ENCODE results near the gene SP140L.

- TF ChIP-seq, protein P1, sequence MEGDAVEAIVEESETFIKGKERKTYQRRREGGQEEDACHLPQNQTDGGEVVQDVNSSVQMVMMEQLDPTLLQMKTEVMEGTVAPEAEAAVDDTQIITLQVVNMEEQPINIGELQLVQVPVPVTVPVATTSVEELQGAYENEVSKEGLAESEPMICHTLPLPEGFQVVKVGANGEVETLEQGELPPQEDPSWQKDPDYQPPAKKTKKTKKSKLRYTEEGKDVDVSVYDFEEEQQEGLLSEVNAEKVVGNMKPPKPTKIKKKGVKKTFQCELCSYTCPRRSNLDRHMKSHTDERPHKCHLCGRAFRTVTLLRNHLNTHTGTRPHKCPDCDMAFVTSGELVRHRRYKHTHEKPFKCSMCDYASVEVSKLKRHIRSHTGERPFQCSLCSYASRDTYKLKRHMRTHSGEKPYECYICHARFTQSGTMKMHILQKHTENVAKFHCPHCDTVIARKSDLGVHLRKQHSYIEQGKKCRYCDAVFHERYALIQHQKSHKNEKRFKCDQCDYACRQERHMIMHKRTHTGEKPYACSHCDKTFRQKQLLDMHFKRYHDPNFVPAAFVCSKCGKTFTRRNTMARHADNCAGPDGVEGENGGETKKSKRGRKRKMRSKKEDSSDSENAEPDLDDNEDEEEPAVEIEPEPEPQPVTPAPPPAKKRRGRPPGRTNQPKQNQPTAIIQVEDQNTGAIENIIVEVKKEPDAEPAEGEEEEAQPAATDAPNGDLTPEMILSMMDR (IDR thresholded peaks at IDR 0.05): no peak
- no peak for TF ChIP-seq POLR2A (IDR thresholded peaks at IDR 0.05)
Measured at GRCh38 chr2:230444832-230445231, 117.8 kb downstream of the SP140L start.

Data from ovary (tissue), 3 donors.